ENCODE measurements around the gene AKAP6.

AKAP6 gene

DNA sequence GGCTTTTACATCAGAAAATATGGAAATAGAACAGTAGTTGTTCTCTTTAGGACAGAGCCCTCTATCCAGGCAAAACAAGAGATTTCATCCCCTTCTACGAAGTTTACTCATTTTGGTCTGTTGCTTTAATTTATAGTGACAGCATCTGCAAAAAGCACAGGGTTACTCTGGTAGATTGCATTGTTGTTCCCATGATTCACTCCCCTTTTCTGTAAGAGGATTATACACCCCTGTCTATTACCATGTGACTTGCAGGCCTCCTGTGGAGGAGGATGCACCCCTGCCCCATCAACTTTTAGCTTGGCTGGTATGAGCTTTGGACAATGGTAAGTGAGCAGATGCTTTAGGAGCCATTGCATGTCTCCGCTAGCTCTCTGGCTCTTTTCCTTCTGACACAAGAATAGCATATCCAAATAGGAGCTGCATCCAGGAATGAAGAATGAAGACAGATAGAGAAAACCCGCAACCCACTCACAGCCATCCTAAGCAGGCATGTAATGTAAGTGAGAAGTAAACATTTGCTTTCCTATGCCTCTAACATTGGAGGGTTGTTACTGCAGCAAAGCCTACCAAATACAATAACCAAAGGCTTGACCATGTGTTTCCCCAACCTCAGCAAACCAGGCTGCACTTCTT lies 304.2 kb downstream of the AKAP6 start:
- Mint-ChIP-seq H3K27me3 (ENCODE audit: low read depth) (no peaks in the 10 kb centered on the region), H3K4me1 (peaks cover 8% of the 10 kb centered on the region), H3K4me3 (no peak overlapping the region), H3K27ac (no peak overlapping the region), H3K9me3 (no peaks in the 10 kb centered on the region), H3K36me3 (ENCODE audit: low read depth) (no peaks in the 10 kb centered on the region)
- TF ChIP-seq, protein P1, sequence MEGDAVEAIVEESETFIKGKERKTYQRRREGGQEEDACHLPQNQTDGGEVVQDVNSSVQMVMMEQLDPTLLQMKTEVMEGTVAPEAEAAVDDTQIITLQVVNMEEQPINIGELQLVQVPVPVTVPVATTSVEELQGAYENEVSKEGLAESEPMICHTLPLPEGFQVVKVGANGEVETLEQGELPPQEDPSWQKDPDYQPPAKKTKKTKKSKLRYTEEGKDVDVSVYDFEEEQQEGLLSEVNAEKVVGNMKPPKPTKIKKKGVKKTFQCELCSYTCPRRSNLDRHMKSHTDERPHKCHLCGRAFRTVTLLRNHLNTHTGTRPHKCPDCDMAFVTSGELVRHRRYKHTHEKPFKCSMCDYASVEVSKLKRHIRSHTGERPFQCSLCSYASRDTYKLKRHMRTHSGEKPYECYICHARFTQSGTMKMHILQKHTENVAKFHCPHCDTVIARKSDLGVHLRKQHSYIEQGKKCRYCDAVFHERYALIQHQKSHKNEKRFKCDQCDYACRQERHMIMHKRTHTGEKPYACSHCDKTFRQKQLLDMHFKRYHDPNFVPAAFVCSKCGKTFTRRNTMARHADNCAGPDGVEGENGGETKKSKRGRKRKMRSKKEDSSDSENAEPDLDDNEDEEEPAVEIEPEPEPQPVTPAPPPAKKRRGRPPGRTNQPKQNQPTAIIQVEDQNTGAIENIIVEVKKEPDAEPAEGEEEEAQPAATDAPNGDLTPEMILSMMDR (IDR thresholded peaks at IDR 0.05; ENCODE audit: unreplicated experiment in 3 of 3): no peak

DNA sequence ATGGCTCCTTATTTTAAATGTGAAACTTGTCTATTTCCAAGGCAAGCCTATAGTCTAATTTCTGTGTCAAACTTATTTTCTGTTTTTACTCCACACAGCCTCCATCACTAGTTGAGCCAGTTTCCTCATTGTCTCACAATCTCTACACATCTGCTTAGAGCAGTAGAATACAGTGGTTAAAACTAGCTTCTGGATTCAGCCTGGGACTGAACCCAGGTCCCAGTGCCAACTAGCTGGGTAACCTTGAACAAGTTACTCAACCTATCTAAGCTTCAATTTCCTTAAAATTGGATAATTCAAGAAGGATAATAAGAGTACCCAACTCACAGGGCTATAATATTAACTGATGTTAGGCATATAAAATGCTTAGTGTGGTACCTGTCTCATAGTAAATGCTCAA lies 304.8 kb downstream of the AKAP6 start:
- no peak overlapping the region for H3K27ac Mint-ChIP-seq
- no peaks in the 10 kb centered on the region for H3K36me3 Mint-ChIP-seq (ENCODE audit: low read depth)
- peaks cover 8% of the 10 kb centered on the region for H3K4me1 Mint-ChIP-seq
- no peaks in the 10 kb centered on the region for H3K27me3 Mint-ChIP-seq (ENCODE audit: low read depth)
- H3K4me3 Mint-ChIP-seq: no peak overlapping the region
- no peaks in the 10 kb centered on the region for H3K9me3 Mint-ChIP-seq
- TF ChIP-seq, protein P1 (IDR thresholded peaks at IDR 0.05; ENCODE audit: unreplicated experiment in 3 of 3): no peak

DNA sequence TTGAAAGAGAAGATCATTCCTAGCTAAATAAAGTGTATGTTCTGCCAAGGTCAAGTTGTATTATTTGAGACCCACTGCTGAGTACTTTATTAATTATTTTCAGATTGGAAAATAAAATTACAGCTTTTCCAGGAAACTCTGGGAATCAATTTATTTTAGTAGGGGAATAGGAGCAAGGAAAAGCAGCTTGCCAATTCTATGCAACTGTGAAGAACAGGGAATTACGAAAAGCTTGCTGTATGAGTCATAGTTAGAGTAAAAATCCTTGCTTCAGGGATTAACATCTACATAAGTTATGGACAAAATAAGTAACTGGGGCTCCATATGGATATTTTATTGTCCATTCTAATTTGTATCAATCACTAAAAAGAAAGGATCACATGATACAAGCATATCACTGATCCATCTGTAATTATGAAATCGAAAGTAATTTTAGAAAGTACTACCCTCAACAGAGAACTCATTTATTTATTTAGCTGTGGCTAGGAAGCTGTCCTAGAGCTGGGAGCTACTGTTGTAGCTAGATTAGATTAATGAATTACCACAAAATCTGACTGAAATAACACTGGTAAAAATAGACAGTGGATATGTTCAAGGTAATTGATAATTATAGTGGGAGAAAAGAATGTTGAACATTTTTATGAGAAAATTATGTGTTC lies 306.1 kb downstream of the AKAP6 start:
- Mint-ChIP-seq H3K9me3 (no peaks in the 10 kb centered on the region), H3K4me1 (peaks cover 8% of the 10 kb centered on the region), H3K36me3 (ENCODE audit: low read depth) (no peaks in the 10 kb centered on the region), H3K4me3 (no peak overlapping the region), H3K27me3 (ENCODE audit: low read depth) (no peaks in the 10 kb centered on the region), H3K27ac (peak overlapping the region in 1 of 3 experiments; percentile 12)
- TF ChIP-seq, protein P1 (IDR thresholded peaks at IDR 0.05; ENCODE audit: unreplicated experiment in 3 of 3): no peak

DNA sequence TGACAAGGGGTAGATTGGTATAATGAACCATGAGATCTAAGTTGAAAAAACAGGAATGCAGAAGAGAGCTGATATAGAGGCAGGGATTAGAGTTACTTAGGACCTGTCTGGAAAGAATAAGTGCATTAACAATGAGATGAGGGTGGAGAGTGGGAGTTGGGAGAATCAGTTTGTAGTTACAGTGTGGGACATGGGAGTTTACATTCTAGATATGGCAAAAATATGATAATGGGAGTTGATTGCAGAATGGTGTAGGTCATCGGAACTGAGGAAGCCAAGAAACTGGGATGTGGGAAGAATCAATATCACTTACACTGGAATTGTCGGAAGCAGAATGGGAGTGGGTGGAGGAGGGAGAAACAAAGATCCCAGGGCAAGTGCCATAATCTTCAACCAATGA lies 308.5 kb downstream of the AKAP6 start:
- TF ChIP-seq, protein P1 (IDR thresholded peaks at IDR 0.05; ENCODE audit: unreplicated experiment in 3 of 3): no peak
- H3K36me3 Mint-ChIP-seq (ENCODE audit: low read depth): no peaks in the 10 kb centered on the region
- no peak overlapping the region for H3K4me3 Mint-ChIP-seq
- no peak overlapping the region for H3K27ac Mint-ChIP-seq
- H3K4me1 Mint-ChIP-seq: peaks cover 19% of the 10 kb centered on the region
- no peaks in the 10 kb centered on the region for H3K27me3 Mint-ChIP-seq (ENCODE audit: low read depth)
- H3K9me3 Mint-ChIP-seq: no peaks in the 10 kb centered on the region

DNA sequence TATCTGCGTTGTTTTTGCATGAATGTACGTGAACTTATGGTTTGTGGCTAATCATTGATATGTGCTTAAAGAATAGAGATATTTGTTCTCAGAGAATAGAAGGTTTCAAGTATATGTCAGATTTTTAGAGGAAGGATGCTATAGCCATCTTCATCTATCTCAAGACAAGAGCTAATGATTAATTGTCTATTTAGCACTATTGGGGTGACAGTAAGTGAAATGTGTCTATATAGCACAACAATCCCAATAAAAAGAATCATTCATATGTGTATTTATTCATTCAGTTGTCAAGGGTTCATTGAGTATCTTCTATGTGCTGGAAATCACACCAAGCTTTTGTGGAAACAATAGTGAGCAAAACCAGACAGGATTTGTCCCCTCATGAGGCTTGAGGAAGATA lies 310.1 kb downstream of the AKAP6 start:
- TF ChIP-seq, protein P1 (IDR thresholded peaks at IDR 0.05; ENCODE audit: unreplicated experiment in 3 of 3): no peak
- no peaks in the 10 kb centered on the region for H3K36me3 Mint-ChIP-seq (ENCODE audit: low read depth)

DNA sequence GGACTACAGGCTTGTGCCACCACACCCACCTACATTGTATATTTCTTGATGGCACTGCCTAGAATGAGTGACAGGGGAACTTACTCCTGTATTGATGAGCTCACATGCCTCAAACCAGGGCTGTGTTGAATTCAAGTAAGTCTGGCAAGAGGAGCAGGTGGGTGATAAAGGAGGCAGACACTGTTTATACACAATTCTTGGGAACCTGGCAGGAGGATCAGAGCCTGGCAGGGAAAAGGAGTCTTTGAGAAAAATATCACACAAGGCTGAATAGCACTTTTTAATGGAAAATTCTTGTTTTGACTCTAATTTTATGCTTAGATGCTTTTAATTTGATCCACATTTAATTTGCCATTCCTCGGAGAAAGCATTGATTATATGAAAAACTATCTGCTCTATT lies 316.5 kb downstream of the AKAP6 start:
- Mint-ChIP-seq H3K4me3 (no peak overlapping the region), H3K36me3 (ENCODE audit: low read depth) (no peaks in the 10 kb centered on the region)

More for the DNA sequence above, 310.1 kb downstream of the AKAP6 start:
- no peaks in the 10 kb centered on the region for H3K27me3 Mint-ChIP-seq (ENCODE audit: low read depth)
- no peak overlapping the region for H3K27ac Mint-ChIP-seq
- no peaks in the 10 kb centered on the region for H3K9me3 Mint-ChIP-seq
- H3K4me1 Mint-ChIP-seq: peaks cover 19% of the 10 kb centered on the region
- no peak overlapping the region for H3K4me3 Mint-ChIP-seq

More for the DNA sequence above, 316.5 kb downstream of the AKAP6 start:
- Mint-ChIP-seq H3K27me3 (ENCODE audit: low read depth) (no peaks in the 10 kb centered on the region), H3K9me3 (no peaks in the 10 kb centered on the region), H3K27ac (no peak overlapping the region), H3K4me1 (peaks cover 11% of the 10 kb centered on the region)
- TF ChIP-seq, protein P1 (IDR thresholded peaks at IDR 0.05; ENCODE audit: unreplicated experiment in 3 of 3): no peak
